ENCODE data around the gene KCNG2. TPM values are rescaled to one million over a fixed set of nuclear protein-coding genes. Genes with fewer than 3 reads are reported as not detected.

The KCNG2 gene
- total RNA-seq, 1 donor = not detected

GRCh38 chr18:79753391-79753851 is 44.3 kb upstream of the KCNG2 start:
- no peak overlapping the region for H3K4me3 ChIP-seq (ENCODE audit: low read depth, low read length)
- TF ChIP-seq CTCF (IDR thresholded peaks at IDR 0.05; ENCODE audit: insufficient read depth, low read length) = no peak
- no peak for DNase-seq (ENCODE audit: low read depth)

GRCh38 chr18:79754022-79754761 is 43.5 kb upstream of the KCNG2 start:
- no peak for TF ChIP-seq CTCF (IDR thresholded peaks at IDR 0.05; ENCODE audit: insufficient read depth, low read length)
- no peak overlapping the region for H3K4me3 ChIP-seq (ENCODE audit: low read depth, low read length)
- DNase-seq (ENCODE audit: low read depth) = no peak

- DNase-seq (ENCODE audit: low read depth) = no peak
- H3K4me3 ChIP-seq (ENCODE audit: low read depth, low read length) = no peak overlapping the region
- no peak for TF ChIP-seq CTCF (IDR thresholded peaks at IDR 0.05; ENCODE audit: insufficient read depth, low read length)
Observed at GRCh38 chr18:79754831-79755351, 42.8 kb upstream of the KCNG2 start.

- no peak for TF ChIP-seq CTCF (IDR thresholded peaks at IDR 0.05; ENCODE audit: insufficient read depth, low read length)
- no peak for DNase-seq (ENCODE audit: low read depth)
Observed at GRCh38 chr18:79755496-79756142, 42.1 kb upstream of the KCNG2 start.

GRCh38 chr18:79756143-79756500 is 41.6 kb upstream of the KCNG2 start:
- no peak overlapping the region for H3K4me3 ChIP-seq (ENCODE audit: low read depth, low read length)
- no peak for TF ChIP-seq CTCF (IDR thresholded peaks at IDR 0.05; ENCODE audit: insufficient read depth, low read length)
- no peak for DNase-seq (ENCODE audit: low read depth)

More at GRCh38 chr18:79755496-79756142, 42.1 kb upstream of the KCNG2 start:
- H3K4me3 ChIP-seq (ENCODE audit: low read depth, low read length) = no peak overlapping the region

GRCh38 chr18:79756826-79757225 is 40.9 kb upstream of the KCNG2 start:
- DNase-seq (ENCODE audit: low read depth) = no peak
- no peak for TF ChIP-seq CTCF (IDR thresholded peaks at IDR 0.05; ENCODE audit: insufficient read depth, low read length)
- no peak overlapping the region for H3K4me3 ChIP-seq (ENCODE audit: low read depth, low read length)
